Astrocyte of the cerebellum (primary cell): Measurements from ENCODE around the gene RB1.

Source experiments
- DNase-seq: peaks from one replicate; pipeline ENCODE4 v3.0.0-alpha.2; 2011; ENCODE audit warnings: low read depth
- H3K4me3 ChIP-seq: 2 replicates; pipeline ENCODE4 v1.5.1; 2011; ENCODE audit warnings: mild to moderate bottlenecking, low read depth, low read length, moderate library complexity
- in situ Hi-C: cut with HindIII; loops from 2 replicates; pipeline ENCODE4 v1.10.0; 2017; ENCODE audit warnings: low sequenced_read_pairs
- TF ChIP-seq, protein P1 (sequence below): IDR thresholded peaks from 2 replicates; pipeline ENCODE4 v1.5.1; 2012; ENCODE audit warnings: low read length, low read depth, moderate library complexity, mild to moderate bottlenecking; ENCODE audit errors: missing control alignments

The RB1 gene

DNA sequence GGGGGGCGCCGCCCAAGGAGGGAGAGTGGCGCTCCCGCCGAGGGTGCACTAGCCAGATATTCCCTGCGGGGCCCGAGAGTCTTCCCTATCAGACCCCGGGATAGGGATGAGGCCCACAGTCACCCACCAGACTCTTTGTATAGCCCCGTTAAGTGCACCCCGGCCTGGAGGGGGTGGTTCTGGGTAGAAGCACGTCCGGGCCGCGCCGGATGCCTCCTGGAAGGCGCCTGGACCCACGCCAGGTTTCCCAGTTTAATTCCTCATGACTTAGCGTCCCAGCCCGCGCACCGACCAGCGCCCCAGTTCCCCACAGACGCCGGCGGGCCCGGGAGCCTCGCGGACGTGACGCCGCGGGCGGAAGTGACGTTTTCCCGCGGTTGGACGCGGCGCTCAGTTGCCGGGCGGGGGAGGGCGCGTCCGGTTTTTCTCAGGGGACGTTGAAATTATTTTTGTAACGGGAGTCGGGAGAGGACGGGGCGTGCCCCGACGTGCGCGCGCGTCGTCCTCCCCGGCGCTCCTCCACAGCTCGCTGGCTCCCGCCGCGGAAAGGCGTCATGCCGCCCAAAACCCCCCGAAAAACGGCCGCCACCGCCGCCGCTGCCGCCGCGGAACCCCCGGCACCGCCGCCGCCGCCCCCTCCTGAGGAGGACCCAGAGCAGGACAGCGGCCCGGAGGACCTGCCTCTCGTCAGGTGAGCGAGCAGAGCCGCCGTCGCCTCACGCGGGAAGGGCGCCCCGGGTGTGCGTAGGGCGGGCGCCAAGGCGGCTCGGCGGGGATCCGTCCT, at the start of gene RB1:
Gene RB1, plus strand, starts transcription at position 393 of the 784 bp plus-strand sequence. Its CDS starts 162 bp downstream, at position 555.
- TF ChIP-seq, protein P1, sequence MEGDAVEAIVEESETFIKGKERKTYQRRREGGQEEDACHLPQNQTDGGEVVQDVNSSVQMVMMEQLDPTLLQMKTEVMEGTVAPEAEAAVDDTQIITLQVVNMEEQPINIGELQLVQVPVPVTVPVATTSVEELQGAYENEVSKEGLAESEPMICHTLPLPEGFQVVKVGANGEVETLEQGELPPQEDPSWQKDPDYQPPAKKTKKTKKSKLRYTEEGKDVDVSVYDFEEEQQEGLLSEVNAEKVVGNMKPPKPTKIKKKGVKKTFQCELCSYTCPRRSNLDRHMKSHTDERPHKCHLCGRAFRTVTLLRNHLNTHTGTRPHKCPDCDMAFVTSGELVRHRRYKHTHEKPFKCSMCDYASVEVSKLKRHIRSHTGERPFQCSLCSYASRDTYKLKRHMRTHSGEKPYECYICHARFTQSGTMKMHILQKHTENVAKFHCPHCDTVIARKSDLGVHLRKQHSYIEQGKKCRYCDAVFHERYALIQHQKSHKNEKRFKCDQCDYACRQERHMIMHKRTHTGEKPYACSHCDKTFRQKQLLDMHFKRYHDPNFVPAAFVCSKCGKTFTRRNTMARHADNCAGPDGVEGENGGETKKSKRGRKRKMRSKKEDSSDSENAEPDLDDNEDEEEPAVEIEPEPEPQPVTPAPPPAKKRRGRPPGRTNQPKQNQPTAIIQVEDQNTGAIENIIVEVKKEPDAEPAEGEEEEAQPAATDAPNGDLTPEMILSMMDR: no peak
- peak within 1 kb of the TSS; percentile 67 for H3K4me3 ChIP-seq
- in situ Hi-C loops: no loop called here
- DNase-seq: peak; percentile 62

DNA sequence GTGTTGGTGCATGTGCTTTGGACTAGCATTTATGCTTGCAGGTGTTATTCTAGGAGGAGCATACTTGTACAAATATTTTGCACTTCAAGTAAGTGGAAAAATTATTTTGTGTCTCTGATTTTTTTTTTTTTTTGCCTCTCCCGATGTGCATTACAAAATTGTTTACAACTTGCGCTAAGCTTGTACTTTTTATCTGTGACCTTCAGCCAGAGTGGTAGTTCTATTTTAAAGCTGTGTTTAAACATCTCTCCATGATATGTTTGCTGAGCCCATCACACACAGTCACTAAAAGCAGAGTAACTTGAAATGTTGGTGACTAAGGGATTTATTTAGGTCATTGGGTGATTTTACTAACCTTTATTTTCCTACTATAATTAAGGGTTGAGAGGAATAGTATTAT, 49.7 kb upstream of the RB1 start:
- no peak for DNase-seq
- TF ChIP-seq, protein P1: no peak
- H3K4me3 ChIP-seq: no peak overlapping the region
- in situ Hi-C loops: no loop called here

DNA sequence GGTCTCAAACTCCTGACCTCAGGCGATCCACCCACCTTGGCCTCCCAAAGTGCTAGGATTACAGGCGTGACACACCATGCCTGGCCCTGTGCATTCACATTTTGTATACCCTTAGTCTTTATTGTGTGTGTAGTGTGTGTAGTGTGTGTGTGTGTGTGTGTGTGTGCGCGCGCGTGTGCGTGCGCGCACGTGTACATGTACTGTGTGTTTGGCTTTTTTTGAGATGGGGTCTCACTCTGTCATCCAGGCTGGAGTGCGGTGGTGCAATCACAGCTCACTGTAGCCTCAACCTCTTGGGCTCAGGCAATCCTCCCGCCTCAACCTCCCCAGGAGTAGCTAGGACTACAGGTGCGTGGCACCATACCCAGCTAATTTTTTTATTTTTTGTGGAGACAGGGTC, 48.5 kb upstream of the RB1 start:
- H3K4me3 ChIP-seq: no peak overlapping the region
- no peak for DNase-seq
- TF ChIP-seq, protein P1: no peak
- in situ Hi-C loops: no loop called here

DNA sequence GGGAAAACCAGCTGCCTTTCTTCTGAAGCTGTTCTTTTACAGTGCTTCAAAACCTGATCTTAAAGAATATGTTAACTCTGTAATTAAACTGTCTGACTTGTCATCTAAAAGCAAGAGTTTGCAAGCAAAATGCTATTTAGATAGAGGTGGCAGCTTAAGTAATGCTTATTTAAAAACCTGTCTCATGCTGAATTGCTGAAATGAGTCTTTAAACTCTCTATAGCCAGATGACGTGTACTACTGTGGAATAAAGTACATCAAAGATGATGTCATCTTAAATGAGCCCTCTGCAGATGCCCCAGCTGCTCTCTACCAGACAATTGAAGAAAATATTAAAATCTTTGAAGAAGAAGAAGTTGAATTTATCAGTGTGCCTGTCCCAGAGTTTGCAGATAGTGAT, 47.6 kb upstream of the RB1 start:
- TF ChIP-seq, protein P1: no peak
- in situ Hi-C loops: no loop called here
- no peak overlapping the region for H3K4me3 ChIP-seq
- DNase-seq: no peak

DNA sequence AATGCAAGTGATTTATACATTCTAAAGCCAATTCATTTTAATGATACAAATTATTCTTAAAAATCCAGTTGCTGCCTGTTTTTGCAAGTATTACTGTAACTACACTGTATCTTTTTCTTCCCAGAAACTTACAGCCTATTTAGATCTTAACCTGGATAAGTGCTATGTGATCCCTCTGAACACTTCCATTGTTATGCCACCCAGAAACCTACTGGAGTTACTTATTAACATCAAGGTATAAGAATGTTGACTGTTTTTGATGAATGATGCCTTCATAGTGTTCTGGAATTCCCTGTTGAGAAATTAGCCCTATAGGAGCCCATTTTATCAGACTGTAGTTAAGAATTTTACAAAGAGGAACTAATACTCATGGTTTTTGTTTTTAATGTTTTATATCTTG, 45.5 kb upstream of the RB1 start:
- H3K4me3 ChIP-seq: no peak overlapping the region
- TF ChIP-seq, protein P1: no peak
- no peak for DNase-seq
- in situ Hi-C loops: no loop called here

DNA sequence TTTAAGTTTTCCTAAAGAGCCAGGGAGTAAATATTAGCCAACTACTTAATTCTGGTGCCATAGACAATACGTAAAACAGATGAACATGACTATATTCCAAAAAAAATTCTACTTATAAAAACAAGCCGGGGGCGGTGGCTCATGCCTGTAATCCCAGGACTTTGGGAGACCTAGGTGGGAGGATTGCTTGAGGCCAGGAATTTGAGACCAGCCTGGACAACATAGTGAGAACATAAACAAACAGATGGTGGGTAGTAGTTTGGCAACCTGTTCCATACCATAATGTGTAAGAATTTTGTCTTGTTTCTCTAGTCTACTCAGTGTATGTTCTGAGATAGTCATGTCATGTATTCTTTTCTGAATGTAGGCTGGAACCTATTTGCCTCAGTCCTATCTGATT, 45.1 kb upstream of the RB1 start:
- in situ Hi-C loops: no loop called here
- no peak for DNase-seq
- no peak overlapping the region for H3K4me3 ChIP-seq
- TF ChIP-seq, protein P1: no peak

DNA sequence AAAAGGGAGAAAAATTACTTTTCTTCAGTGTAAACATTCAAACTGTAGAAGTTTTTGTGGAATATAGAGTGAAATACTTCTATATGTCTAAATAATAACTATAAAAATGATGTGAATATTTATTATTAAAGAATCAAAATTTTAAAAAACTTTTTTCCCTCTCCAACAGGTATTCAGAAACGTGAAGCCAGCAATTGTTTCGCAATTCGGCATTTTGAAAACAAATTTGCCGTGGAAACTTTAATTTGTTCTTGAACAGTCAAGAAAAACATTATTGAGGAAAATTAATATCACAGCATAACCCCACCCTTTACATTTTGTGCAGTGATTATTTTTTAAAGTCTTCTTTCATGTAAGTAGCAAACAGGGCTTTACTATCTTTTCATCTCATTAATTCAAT, 42.6 kb upstream of the RB1 start:
- in situ Hi-C loops: no loop called here
- no peak for DNase-seq
- no peak overlapping the region for H3K4me3 ChIP-seq
- TF ChIP-seq, protein P1: no peak
